Fibroblast of the aortic adventitia (primary cell): ENCODE data around the gene CDK17. TPM values are rescaled to one million over a fixed set of nuclear protein-coding genes. Genes with fewer than 3 reads are reported as not detected.
A peak's percentile ranks its signal among the peaks of the same experiment; 100 is the strongest.

ENCODE experiments used
- DNase-seq: peaks from one replicate; pipeline ENCODE4 v3.0.0-alpha.2; 2010; ENCODE audit warnings: low read depth
- H3K4me3 ChIP-seq: 2 replicates; pipeline ENCODE4 v1.5.1; 2011; ENCODE audit warnings: low read depth, mild to moderate bottlenecking, control low read depth, low read length, moderate library complexity
- total RNA-seq: library from RNA; depleted of rRNA; stranded (reverse); fragments of >200 nt; gene quantifications from 2 replicates; pipeline ENCODE4 v1.2.3, GENCODE V29; 2012; ENCODE audit warnings: low replicate concordance
- TF ChIP-seq, protein P1 (sequence below): IDR thresholded peaks from 2 replicates; pipeline ENCODE4 v1.5.1; 2011; ENCODE audit warnings: mild to moderate bottlenecking, low read length, control low read depth, inconsistent platforms; ENCODE audit not compliant: insufficient read depth

Gene CDK17
- total RNA-seq, 1 donor, result 49.1 TPM

DNA sequence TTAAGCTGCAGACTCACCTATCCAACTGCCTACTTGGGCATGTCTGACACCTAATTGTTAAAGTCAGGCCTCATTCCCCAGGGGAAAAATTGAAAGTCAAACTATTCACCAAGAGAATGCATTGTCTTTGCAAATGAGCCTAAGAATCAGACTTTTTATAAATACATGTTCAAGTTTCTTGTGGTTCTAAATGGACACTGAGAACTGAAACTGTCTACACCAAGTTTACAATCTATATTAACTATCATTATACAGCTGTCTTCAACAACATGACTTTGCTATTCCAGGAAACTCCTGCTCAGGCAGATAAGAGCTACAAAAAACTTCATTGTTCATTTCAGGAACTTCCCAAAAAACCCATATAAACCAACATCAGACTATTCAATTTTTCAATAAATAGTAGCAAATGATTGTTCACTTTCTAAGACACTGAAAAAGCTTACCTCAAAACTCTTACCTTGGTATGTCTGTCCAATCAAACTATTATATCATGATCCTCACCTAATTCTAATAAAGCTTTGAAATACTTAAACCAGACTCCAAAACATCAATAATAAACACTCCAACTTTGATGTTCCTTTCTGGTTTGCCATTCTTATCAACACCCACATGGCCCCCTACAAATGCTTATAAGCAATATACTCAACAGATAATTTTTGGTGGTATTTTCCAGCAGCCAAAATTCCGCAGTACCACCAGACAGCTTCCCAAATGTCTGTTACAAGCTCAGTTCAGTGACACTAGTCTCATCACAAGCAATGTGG lies 24.2 kb downstream of the CDK17 start:
- no peak overlapping the region for H3K4me3 ChIP-seq
- peak; percentile 36 for DNase-seq
- TF ChIP-seq, protein P1, sequence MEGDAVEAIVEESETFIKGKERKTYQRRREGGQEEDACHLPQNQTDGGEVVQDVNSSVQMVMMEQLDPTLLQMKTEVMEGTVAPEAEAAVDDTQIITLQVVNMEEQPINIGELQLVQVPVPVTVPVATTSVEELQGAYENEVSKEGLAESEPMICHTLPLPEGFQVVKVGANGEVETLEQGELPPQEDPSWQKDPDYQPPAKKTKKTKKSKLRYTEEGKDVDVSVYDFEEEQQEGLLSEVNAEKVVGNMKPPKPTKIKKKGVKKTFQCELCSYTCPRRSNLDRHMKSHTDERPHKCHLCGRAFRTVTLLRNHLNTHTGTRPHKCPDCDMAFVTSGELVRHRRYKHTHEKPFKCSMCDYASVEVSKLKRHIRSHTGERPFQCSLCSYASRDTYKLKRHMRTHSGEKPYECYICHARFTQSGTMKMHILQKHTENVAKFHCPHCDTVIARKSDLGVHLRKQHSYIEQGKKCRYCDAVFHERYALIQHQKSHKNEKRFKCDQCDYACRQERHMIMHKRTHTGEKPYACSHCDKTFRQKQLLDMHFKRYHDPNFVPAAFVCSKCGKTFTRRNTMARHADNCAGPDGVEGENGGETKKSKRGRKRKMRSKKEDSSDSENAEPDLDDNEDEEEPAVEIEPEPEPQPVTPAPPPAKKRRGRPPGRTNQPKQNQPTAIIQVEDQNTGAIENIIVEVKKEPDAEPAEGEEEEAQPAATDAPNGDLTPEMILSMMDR, result no peak

DNA sequence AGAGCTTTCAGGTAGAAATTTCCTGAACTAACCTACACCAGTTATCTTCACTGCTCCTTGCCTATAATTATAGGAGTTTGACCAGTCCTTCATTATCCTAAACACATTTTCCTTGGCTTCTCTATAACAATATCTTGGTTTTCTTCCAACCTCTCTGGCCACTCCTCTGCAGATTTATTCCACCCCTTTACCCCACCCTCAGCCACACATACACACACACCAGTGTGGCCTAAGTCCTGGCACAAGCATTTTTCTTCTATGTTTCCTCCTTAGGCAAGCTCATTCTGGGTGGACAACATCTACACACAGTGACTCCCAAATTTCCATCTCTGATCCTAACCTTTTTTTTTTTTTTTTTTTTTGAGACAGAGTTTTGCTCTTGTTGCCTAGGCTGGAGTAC lies 25.1 kb downstream of the CDK17 start:
- TF ChIP-seq, protein P1, result no peak
- DNase-seq, result peak; percentile 50
- no peak overlapping the region for H3K4me3 ChIP-seq

DNA sequence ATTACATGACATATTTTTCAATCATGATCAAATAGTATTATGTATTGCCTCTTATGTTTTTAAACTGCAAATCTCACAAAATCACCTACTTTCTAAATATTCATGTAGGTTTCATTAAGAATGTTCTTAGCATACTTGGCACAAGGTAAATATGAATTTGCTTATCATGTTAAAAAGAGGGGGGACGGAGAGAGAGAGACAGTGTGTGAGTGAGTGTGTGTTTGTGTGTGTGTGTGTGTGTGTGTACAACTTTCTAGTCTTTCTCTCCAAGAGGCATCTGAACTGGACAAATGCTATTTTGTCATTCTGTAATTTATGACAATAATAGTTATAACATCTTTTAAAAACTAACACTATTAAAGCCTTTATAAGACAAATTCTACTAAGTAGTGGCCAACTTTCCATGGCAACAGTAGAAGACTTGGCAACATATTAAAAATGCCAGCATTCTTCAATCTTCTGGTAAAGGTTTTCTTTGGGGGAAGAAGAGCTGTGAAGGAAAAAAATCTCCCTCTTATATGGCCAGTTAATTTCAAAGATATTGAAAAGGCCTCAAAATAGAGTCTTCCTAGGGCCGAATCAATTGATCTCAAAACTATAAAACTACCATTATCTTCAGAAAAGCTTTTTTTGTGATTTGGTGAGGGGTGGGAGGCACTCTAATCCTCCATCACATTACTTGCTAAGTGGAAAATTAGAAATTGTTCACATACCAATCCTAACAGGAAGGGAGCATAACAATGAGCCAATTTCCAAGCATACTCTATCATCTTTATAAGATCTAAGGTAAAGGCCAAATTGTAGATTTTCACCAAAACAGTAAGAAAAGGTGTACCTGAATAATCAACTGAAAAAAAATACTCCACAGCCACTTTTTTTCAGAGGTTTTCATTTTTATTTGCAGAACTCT lies 28.2 kb downstream of the CDK17 start:
- H3K4me3 ChIP-seq, result no peak overlapping the region
- peak; percentile 50 for DNase-seq
- TF ChIP-seq, protein P1, result no peak

DNA sequence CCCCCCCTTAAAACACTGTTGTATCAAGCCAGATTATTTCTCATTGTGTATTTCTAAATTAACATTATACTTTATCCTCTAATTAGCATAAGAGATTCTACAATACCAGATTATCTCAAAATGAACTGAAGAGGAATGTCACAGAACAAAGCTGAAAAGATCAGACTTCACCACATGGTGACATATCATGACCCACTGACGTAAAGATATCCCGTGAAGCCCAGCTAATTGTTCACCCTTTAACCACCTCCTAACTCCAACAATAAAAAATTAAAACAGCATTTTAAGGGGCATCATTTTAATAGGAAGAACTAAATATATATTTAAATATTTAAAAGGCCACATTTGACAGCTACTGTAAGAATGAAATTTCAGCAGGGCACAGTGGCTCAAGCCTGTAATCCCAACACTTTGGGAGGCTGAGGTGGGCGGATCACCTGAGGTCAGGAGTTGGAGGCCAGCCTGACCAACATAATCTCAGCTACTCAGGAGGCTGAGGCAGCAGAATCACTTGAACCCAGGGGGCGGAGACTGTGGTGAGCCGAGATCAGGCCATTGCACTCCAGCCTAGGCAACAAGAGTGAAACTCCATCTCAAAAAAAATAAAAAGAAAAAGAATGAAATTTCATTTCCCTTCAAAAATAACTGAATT lies 29.0 kb downstream of the CDK17 start:
- no peak for DNase-seq
- no peak overlapping the region for H3K4me3 ChIP-seq
- TF ChIP-seq, protein P1, result no peak

DNA sequence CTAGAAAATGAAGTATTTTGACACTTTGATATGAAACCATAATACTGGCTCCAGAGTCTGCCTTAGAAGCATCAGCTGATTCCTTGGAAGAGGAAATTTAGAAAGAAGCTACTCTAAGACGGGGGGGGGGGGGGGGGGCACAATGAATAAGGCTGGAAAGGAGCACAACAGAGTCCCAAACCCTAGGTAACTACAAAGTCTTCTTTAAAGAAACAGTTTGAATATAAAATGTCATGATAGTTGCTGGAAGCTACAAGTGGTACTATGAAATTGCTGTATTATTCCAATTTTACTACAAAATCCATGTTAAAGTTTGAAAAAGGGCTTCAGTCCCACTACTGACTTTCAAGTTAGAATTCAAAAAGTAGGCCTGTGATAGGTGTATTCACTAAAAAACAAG lies 31.6 kb downstream of the CDK17 start:
- TF ChIP-seq, protein P1, result no peak
- H3K4me3 ChIP-seq, result no peak overlapping the region
- DNase-seq, result no peak

DNA sequence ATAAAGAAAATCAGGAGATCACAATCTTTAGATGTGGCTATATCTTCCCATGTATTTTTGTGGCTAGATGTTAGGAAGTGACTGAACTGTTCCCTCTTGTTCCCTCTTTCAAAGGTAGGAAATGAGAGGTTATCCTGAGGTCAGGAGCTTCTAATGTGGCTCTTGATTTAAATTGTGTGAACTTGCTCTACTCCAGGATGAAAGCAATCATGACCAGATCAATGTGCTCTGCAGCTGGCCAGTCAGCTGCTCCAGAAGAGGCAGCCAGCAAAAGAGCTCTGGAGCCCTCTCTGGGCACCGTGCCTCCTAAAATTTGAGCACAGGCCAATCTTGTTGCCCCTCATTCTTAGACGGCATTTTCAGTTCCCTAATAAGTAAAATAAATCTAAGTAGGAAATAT lies 32.0 kb downstream of the CDK17 start:
- peak; percentile 40 for DNase-seq
- TF ChIP-seq, protein P1, result no peak
- no peak overlapping the region for H3K4me3 ChIP-seq
